Middle frontal gyrus (tissue), 1 donor: ENCODE measurements around the gene MMP17.

Experiments used
- DNase-seq: peaks from one replicate; pipeline ENCODE4 v3.0.0-alpha.2; 2015; ENCODE audit warnings: low spot score; ENCODE audit errors: extremely low spot score

Gene MMP17

GRCh38 chr12:131892711-131893604 is 64.8 kb downstream of the MMP17 start:
- DNase-seq: no peak

- DNase-seq: no peak
Measured at GRCh38 chr12:131893605-131894312, 65.6 kb downstream of the MMP17 start.

- DNase-seq: peak; percentile 85
Measured at GRCh38 chr12:131894313-131894860, 66.2 kb downstream of the MMP17 start, which contains the start of gene ULK1. Gene ULK1 (plus strand): TSS chr12:131894622. CDS start chr12:131895002, 380 bp downstream.

GRCh38 chr12:131894981-131895639 is 66.9 kb downstream of the MMP17 start:
- DNase-seq: no peak

GRCh38 chr12:131895640-131896079 is 67.5 kb downstream of the MMP17 start:
- DNase-seq: no peak

- peak; percentile 66 for DNase-seq
Measured at GRCh38 chr12:131896080-131896810, 68.1 kb downstream of the MMP17 start.

- peak; percentile 70 for DNase-seq
Measured at GRCh38 chr12:131896811-131897270, 68.6 kb downstream of the MMP17 start.

GRCh38 chr12:131897276-131897675 is 69.1 kb downstream of the MMP17 start:
- DNase-seq: no peak

- DNase-seq: no peak
Measured at GRCh38 chr12:131897875-131898274, 69.7 kb downstream of the MMP17 start.

GRCh38 chr12:131900397-131900796 is 72.2 kb downstream of the MMP17 start:
- no peak for DNase-seq
